GM19468 (cell line): Measurements from ENCODE around the gene CALCOCO1.
"Not testable (repeated sequence)": the region's sequence is repeated elsewhere in the genome, so short reads cannot be mapped to it uniquely, and the experiment has no call there.

Source experiments
- ATAC-seq: cut with Tn5 transposase; IDR thresholded peaks from one replicate; pipeline ENCODE4 v1.9.1; 2021; ENCODE audit warnings: mild to moderate bottlenecking, moderate library complexity, moderate number of reproducible peaks; ENCODE audit not compliant: unreplicated experiment; ENCODE audit errors: extremely low read depth

The CALCOCO1 gene

DNA sequence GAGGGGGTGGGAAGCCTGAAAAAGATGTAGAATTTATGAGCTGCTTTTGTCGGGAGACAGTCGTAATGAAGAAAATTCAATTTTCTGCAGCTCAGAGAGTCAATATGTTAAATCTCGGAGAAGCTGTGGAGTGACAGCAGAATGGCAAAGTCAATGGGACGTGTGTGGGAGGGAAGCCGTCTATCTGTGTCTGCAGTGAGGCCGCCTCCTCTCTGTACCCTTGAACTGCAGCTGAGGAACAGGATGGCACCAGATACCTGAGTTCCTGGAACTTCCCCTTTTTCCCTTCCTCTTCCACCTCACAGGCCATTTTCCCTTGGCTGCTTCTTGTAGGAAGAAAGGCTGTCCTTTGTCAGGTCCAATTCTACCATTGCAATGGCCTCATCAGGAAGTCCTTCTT lies 9.3 kb upstream of the CALCOCO1 start:
- no peak for ATAC-seq

DNA sequence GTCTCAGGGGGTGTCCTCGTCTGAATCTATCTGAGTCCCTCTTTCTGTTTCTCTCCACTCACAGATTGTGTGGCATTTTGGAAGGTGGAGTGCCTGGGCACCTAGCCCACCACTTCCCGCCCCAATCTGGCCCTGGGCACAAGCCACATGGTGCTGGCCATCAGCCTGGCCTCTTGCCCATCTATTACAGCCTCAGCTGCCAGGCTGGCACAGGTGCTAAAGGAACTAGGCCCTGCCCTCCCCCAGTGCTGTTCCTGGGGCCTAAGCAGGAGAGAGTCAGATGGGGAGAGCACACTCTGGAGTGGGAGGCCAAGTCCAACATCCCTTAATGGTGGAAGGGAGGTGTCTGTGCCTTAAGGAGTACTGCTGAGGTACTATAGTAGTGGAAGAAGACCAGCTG lies 8.3 kb upstream of the CALCOCO1 start:
- ATAC-seq: no peak

DNA sequence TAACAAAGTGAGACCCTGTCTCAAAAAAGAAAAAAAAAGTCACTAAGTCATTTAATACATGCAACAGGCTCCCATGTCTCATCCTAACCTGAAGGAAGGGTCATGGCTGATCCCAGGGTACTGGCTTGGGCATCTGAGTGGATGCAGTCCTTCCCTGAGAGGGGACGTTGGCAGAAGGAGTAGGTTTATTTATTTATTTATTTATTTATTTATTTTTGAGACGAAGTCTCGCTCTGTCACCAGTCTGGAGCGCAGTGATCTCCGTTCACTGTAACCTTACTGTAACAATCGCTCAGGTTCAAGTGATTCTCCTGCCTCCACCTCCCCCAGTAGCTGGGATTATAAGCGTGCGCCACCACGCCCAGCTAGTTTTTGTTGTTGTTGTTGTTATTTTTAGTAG lies 7.2 kb upstream of the CALCOCO1 start:
- ATAC-seq: no peak

DNA sequence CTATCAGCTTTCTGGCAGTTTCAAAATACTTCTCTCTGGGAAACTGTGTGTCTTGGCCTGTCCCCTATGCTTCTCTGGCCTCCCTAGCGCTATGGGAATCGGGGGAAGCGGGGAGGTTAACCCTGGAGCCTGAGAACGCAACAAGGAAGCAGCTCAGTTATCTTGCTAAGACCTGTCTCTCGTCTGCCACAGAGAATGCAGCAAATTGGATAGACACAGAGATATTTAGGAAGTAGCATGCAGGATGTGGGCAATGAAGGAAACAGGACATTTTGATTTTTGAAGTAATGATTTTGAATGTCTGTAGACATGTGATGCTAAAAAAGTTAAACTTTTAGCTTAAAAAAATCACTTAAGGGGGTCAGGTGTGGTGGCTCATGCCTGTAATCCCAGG lies 6.6 kb upstream of the CALCOCO1 start:
- no peak for ATAC-seq

DNA sequence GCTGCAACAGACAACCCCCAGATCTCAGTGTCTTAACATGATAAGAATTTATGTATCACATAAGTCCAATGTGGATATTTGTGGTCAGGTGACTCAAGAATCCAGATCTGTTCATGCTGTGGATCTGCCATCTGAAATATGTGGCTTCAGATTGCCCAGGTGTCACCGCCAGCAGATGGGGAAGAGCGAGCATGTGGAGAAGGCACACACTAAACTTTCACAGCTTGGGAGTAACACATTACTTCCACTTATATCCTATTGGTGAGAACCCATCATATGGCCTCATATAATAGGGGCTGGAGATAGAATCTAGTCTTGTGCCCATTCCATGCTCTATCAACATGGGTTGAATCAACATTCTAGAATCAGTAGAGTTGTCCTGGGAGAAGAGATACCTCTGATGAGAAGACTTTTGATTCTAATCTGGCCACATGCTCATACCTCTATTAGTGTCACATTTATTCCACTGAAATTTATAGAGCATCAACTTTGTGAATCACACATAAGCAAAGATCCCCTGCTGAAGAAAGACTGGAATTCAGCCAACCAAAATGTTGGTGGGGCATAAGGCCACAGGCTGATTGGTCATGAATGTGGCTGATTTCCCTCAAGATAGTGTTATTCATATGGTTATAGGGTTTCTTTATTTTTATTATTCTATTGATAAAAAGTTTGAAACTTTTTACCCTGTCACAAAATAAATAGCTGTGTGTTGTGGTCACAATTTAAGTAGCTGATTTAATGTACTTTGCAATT lies 6.0 kb upstream of the CALCOCO1 start:
- ATAC-seq: no peak

DNA sequence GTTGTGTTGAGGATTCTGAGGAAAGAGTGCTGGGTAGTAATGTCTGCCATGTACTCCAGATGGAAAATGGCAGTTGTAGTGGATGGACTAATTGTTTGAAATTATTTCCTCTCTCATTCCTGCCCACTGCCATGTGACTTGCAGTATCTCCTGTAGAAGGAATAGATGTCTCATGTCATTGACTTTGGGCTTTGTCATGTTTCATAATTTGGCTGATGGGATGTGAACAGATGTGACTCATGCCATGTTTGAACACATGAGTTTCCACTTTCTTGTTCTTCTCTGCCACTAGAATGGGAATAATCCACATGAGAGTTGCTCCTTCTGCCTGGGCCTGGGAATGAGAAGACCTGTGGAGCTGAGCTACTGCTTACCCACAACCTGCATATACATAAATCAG lies 2.4 kb upstream of the CALCOCO1 start:
- no peak for ATAC-seq

DNA sequence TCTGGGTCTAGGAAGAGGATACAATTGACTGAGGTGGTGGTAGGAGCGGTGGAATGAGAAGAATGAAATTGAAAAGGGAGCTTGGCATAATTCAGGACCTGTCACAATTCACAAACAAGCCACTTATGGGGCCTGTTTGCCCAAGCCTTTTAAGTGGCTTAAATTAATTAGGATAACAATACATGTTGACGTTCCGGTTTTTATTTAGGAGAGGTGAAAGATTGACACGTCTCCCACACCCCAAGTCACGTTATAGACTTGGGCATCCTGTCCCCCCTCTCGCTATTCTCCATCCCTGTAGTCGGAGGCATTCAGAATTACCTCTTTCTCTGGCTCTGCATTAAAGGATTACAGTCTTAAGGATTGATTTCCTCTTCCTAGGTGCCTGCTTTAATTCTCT lies 954 bp upstream of the CALCOCO1 start:
- ATAC-seq: no peak

DNA sequence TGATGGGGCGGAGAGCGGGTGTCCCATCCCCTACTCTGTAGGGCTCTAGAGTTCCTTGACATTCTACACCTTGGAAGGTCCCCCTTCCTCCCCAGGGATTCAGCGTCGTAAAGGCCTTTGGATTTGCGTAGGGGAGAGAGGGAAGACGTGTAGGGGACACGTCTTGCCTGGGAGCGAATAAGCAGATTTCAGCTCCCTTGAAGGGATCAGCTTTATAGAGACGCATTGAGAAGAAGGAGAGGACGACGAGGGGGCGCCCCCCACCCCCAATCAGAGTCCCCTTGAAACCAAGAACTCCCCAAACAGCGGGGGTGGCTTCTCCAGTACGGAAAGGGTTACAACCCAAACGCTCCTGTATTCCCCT lies 324 bp downstream of the CALCOCO1 start:
- no peak for ATAC-seq

DNA sequence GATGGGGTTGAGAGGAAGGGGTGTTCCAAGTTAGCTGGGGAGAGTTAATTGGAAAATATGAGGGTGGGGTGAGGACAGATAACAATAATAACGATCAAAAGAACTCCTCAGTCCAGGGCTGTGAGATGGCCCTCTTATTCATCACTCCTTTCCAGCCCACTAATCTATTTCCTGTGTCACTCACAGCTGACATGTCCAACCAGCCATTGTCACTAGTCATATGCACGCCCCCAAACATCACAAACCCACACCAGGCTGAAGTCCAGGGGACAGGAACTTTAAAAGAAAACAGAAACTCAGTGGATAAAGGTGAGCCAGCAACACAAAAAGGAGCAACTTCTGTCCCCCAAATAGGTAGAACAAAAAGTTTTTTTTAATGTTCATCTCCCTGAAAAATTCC lies 911 bp downstream of the CALCOCO1 start:
- no peak for ATAC-seq

DNA sequence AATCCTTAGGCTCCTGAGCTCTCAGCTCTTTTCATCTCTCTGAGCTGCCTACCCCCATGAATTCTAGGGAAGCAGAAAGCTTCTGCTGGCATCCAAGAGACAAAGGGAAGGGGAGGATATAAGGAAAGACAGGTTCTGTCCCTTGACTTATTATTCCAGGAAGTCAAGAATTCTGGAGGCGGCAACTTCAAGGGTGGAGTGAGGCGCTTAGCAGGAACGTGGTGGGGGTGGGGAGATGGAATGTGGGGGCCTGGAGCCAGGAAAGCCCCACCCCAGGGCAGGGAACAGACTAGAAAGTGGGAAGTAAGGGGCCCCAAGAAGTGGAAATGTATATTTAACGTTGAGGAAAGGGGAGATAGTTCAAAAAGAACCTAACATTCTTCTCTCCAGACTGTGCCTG lies 1.4 kb downstream of the CALCOCO1 start:
- no peak for ATAC-seq

DNA sequence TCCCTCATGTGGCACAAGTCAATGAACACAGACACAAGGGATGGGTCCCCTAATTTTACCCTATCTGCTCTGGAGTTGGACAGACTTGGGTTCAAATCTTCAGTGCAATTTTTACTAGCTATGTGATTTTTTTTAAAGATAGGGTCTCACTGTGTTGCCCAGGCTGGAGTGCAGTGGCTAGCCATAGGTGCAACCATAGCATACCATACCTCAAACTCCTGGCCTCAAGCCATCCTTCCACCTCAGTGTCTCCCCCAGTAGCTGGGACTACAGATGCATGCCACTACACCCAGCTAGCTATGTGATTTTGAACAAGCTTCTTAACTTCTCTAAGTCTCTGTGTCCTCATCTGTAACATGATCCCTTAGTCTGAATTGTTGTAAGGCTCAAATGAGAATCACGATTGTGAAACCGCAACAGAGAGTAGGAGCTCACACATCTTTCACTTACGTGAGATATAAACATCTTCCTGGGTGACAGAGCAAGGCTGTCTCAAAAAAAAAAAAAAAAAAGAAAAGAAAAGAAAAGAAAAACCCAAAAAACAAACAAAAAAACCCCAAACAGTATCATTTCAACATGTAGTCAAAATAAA lies 4.7 kb downstream of the CALCOCO1 start:
- no peak for ATAC-seq

DNA sequence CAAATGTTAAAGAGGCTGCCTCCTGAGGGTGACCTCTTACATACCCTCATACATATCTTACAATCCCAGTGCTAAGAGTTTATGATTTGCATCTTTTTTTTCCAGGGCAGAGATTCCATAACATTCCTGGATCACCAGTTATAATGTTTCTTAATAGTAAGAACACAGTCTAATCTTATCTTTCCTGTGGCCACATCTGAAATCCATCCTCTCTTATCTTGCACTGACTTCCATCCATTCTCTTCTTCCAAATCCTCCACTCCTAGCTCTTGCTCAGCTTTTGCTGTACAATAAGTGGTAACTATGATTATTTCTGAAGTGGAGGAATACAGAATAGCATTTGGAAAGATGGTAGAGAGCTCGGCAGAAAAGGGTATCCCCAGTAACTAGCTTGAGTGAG lies 6.3 kb downstream of the CALCOCO1 start:
- ATAC-seq: no peak

DNA sequence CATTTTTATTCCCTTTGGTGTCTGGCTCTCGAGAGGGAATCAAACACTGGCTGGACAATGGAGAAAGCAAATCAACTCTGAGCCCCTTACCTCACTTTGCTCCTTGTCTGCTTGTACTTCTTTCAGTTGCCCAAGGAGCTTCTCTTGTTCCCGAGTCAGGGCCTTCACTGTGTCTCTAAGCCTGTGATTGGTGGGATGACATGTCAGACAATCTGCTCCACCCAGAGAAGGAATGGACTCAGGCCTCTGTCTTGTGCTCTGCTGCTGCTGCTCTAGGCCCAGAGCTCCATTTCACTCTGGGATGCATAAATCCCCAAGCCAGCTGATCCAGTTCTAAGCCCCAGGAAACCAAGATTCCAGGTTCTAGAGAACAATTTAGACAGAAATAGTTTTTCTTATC lies 7.6 kb downstream of the CALCOCO1 start:
- ATAC-seq: no peak

DNA sequence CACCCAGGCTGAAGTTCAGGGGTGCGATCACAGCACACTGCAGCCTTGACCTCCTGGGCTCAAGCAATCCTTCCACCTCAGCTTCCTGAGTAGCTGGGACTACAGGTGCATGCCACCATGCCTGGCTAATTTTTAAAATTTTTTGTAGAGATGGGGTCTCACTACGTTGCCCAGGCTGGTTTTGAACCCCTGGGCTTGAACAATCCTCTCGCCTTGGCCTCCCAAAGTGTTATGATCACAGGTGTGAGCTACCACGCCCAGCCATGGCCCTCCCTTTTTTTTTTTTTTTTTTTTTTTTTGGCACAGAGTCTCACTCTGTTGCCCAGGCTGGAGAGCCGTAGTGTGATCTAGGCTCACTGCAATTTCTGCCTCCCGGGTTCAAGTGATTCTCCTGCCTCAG lies 8.7 kb downstream of the CALCOCO1 start:
- not testable (repeated sequence) for ATAC-seq

DNA sequence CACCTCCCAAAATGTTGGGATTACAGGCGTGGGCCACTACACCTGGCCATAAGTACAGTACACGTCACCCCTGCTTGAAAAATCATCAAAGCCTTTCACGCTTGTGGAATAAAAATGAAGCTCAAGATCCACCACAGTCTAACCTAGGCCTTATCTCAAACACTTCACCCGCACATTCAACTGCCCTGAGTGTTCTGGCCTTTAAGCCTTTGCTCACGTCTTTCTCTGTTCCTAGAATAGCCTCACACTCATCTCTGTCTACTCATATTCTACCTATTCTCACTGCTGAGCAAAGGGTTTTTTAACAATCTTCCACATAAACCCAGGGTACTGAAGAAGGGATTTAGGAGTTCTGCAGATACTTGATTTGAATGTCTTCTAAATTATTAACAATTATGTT lies 9.9 kb downstream of the CALCOCO1 start:
- ATAC-seq: no peak

DNA sequence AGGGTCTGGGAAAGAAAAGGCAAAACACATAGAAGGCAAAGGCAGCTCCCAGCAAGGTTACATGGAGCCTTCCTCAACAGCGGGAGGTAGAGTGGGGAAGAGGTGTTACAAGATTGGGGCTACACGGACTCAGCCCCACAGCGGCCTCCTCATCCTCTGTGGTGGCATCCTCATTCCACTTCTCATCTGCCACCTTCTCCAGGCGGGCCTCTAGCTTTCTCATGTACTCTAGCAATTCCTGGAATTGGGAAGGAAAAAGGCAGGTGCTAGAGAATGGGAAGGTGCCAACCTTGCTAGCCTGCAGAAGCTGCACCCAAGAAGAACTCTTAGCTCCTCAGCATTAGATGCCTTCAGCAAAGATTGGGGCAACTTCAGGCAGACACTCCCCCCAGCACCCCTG lies 13.2 kb downstream of the CALCOCO1 start:
- ATAC-seq: no peak

DNA sequence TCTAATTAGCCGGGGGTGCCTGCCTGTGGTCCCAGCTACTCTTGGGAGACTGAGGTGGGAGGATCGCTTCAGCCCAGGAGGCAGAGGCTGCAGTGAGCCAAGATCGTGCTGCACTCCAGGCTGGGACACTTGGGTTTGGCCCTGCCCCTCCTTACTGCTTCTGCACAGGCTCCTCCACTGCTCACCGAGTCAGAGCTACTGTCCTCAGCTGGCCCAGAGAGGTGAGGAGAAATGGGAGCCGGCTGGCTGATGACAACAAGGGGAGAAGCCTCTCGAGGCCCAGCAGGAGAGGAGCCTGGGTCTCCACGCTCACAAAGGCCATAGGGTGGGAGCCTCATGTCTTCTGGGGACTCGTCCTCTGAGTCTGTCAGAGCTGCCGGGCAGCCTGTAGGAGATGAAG lies 13.7 kb downstream of the CALCOCO1 start:
- ATAC-seq: no peak

DNA sequence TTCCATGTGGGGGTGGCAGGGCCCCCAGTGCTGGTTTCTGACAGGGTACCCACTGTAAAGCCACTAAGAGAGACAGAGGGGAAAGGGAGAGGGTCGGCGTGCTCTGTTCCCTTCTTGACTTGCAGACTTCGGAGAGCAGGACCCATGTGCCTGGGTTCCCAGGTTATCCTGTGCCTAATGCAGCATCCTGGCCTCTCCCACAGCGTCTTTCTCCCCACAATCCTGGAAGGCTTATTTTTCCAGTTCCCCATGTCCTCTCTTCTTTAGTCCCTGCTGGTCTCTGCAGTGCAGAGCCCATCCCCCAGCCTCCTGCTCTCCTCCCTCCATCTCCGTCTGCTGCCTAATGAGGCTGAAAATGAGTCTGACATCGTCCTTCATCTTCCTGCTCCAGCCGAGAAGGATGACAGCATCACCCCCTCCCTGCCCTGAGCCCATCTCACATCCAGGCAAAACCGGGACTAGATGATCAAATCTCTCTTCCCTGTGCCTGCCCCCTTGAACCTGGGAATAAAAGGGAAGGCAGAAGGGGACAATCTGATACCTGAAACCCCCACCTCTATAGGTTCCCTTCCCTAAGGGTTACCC lies 15.1 kb downstream of the CALCOCO1 start:
- no peak for ATAC-seq

DNA sequence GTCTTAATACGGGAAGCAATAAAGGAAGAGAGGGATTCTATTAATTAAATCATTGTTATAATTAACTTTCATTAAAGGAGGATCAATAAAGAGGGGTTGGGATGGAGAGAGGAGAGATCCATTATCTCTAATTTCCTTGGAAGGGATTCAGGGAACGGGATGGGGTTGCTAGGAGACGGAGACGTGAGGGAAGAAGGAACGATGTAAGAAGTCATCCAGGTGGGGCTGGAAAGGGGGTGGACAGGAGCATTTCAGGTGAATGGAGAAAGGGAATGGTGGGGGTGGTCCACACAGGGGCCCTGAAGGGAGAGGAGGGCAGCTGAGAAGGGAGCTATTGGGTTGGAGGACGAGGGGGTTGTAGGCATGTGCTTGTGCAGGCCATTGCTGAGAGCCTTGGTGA lies 17.2 kb downstream of the CALCOCO1 start:
- ATAC-seq: no peak

DNA sequence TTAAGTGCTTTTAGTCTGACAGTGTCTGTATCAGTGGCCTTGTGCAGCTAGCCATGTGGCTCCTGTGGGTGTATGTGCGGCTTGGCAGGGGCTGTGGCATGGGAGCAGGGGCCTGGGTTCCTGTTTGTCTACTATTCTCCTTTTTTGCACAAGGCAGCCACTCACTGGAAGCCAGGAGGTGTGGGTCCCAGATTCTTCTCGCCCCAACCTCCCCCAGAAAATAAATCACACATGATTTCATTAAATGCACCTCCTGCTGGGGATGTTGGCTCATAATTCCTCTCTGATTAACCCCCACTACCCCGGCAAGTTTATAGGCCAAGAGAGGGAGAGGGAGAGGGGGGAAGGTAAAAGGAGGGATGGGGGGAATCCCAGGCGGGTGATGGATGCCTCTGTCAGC lies 17.6 kb downstream of the CALCOCO1 start:
- ATAC-seq: no peak

DNA sequence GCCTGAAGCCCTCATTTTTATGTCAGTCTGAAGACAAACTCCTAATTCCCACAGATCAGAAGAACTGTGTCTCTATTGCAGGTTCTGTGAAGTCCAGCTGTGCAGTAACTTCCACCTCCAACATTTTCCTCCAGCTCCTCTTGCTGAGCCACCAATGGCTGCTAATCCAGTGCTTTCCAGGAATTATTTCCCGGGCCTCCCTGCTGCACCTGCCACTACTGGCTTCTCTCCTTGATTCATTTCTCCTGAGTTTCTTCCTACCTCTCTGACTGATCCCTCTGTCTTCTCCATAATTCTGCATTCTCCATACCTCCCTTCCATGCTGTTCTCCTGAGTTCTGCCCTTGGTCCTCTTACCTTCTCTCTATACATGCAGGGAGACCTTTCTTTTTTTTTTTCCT lies 21.2 kb downstream of the CALCOCO1 start:
- no peak for ATAC-seq

DNA sequence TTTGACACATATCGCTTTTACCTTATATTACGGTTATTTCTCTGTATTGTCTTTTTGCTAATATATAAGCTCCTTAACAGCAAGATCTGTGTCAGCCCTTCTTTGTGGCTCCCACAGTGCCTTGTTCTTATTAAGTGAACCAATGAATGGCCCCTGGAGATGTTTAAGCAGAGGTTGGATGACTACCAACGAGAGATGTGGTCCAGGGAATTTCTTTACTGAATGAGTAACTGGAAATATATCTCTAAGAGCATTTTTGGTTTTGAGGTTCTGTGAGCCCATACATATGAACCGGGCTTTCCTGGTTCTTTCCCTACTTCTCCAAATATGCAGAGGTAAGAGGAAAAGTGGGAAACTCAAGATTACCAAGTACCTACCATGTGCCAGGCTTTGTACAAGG lies 23.5 kb downstream of the CALCOCO1 start:
- no peak for ATAC-seq
